Skin epidermis (tissue), 12 donors: ENCODE data around the gene CCDC167.
A peak's percentile ranks its signal among the peaks of the same experiment; 100 is the strongest.

Experiments used
- H3K27ac ChIP-seq, 21 experiments: fragments of 200-600 bp; sonication (generic) in 11 of 21; one replicate each; pipeline ENCODE4 v1.5.0; 2020; ENCODE audit warnings: mild to moderate bottlenecking in 3 of 21, inconsistent platforms in 2 of 21, moderate library complexity in 2 of 21
- H3K4me3 ChIP-seq, 7 experiments: fragments of 200-600 bp; sonication (generic) in 2 of 7; one replicate each; pipeline ENCODE4 v1.5.0; 2020; ENCODE audit warnings: inconsistent platforms in 2 of 7, mild to moderate bottlenecking in 2 of 7, moderate library complexity in 1 of 7

CCDC167 gene

DNA sequence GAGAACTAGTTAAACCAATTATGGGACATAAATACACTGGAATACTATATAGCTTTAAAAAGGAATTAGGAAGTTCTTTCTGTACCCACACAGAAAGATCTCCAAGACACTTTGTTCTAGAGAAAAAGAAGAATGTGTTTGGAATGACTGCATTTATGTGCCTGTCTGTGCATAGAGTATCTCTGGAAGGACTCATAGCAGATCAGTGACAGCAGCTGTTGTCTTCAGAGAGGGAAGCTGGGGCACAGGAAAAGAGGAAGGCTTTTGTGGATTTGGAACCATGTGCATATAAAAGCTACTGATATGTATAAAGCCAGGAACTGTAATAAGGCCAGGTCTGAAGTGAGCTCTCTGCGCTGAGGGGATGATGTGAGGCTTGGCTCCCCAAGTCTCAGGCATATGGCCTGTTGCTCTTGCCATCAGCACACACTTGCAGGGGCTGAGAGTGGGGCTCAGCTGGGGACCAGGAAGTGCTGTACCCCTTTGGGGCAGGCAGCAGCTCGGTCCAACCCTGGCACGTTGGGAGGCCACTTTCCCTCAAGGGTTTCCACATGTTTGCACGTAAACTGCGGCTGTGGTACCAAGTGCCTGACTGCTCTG, 31.8 kb upstream of the CCDC167 start:
- no peak overlapping the region for H3K27ac ChIP-seq

DNA sequence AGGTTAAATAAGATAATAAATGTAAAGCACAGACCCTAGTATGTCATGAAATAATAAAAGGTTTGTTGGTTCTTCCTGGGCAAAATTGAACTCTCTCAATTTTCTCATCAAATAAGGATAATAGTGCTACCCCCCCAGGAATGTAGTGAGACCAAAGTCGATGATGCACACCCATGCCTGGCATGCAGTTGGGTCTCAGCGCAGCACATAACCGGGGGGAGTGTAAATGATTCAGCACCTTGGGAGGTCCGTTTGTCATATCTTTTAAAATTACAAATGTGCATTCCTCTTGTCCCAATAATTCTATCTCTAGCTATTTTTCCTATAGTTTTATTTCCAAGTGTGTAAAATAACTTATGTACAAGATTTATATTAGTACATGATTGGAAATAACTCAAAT, 31.3 kb upstream of the CCDC167 start:
- Histone ChIP-seq H3K4me3 (no peak overlapping the region), H3K27ac (no peak overlapping the region)

More for the DNA sequence above, 31.8 kb upstream of the CCDC167 start:
- H3K4me3 ChIP-seq, result no peak overlapping the region

DNA sequence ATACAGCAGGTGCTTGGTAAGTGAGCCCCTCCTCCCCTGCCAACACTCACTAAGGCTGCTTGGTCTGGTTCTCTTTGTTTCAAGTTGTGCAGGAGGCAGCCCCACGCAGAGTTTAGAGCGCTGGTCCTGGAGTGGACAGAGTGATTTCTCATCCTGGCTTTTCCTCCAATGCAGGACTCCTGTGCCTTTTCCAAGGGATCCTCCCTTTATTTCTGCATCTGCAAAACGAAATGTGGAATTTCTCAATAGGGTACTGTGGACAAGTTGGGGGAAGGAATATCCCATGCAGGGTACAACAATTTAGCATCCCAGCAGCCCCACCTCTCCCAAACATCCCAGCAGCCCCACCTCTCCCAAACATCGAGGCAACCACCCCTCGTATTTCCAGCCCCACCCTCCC, 30.6 kb upstream of the CCDC167 start:
- no peak overlapping the region for H3K27ac ChIP-seq
- no peak overlapping the region for H3K4me3 ChIP-seq

DNA sequence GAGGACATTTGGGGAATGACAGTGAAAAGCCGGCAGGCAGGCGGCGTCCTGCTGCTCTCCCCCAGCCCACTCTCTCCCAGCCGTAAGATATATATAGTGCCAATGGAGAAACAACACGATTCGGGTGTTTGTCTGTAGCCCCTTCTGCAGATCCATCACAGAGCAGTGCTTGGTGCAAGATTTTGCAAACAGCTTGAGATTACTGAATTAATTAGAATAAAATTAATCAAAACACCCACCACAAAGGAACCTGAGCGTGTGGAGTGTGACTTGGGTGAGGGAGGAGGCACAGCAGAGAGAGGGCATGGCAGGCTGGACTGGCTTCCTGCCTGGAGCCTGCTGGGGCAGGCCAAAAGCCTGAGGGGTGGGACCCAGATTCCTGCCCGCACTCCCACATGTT, 28.8 kb upstream of the CCDC167 start:
- Histone ChIP-seq H3K27ac (no peak overlapping the region), H3K4me3 (no peak overlapping the region)

DNA sequence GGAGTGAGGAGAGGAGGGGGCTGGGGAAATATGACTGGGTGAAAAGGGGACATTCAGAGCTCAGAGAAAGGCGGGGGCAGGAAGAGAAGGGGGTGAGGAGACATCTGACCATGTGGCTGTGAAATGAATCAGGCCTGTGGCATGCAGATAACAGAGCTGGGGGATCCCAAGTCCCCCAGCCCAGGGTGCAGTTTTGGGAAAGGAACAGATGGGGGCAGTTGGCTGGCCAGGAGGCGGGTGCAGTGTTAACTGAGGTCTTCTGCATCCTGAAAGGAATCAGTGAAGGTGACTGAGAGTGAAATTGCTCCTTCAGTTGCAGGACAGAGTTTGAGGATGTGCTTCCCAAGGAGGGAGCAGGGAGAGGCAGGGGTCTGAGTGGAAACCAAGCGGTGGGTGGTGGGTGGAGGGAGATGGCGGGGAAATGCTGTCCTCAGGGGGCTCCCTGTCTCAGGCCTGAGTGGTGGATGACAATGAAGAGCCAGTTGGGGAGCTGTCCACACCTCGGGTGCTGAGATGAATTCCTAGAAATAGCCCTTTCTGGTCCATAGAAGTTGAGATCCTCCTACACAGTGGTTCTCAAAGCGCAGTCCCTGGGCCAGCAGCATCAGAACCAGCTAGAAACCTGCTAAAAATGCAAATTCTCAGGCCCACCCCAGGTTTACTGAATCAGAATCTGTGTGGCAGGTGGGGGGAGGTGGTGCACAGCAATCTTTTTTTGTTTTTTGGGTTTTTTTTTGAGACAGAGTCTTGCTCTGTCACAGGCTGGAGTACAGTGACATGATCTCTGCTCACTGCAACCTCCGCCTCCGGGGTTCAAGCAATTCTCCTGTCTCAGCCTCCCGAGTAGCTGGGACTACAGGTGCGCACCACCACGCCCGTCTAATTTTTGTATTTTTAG, 26.0 kb upstream of the CCDC167 start:
- no peak overlapping the region for H3K27ac ChIP-seq

DNA sequence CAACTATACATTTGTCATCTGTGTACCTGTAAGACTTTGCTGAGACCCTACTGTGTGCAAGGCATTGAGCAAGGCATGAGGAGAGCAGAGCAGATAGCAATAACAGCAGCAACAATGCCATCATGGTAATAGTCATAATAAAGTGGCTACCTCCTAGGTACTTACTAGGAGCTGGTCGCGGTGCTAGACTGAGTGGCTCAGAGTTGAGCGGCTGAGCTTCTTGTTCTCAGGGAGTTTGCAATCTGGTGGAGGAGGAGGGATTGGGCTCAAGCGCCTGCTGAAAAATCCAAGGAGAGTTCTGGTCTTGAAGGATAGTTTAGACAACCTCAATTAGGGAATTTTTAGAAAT, 25.3 kb upstream of the CCDC167 start:
- no peak overlapping the region for H3K27ac ChIP-seq
- no peak overlapping the region for H3K4me3 ChIP-seq

More for the DNA sequence above, 26.0 kb upstream of the CCDC167 start:
- H3K4me3 ChIP-seq, result no peak overlapping the region

DNA sequence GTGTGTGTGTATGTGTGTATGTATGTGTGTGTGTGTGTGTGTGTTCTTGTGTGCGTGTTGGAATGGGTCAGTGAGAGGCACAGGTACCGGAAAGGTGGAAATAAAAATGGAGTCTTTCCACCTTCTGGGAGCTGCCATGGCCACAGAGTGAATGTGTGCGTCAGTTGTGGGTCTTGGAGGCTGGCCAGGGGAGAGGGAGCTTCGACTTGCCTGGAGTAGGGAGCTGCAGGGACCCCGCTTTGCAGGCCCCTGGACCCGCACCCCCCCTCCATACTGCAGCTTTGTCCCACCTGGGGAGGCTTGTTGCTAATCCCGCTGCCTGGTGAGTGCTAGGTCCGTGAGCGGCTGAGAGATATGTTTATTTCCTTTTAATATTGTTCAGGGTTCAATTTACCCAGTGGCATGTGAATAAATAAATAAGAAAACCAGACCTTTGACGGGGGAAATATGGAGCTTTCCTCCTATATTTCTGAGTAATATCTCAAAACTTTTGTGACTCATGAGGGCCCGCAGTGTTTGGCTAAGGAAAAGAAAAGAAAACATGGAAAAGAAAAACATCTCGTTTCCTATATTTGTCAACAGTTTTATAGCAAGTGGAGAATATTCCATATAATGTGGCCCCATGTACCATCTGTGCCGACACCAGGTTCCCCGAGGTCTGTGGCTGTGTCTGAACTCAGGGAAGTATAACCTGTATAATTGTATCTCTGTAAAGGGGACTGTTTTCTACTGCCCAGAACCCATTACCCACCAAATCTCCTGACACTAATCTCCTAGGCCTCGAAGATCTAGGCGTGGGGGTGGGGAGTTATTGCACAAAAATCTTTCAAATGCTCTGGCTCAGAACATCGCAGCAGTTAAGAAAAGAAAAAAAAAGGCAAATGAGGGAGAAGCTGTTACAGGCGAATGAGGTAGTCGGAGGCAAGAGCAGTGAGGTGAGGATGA, 24.6 kb upstream of the CCDC167 start:
- Histone ChIP-seq H3K4me3 (no peak overlapping the region), H3K27ac (no peak overlapping the region)

DNA sequence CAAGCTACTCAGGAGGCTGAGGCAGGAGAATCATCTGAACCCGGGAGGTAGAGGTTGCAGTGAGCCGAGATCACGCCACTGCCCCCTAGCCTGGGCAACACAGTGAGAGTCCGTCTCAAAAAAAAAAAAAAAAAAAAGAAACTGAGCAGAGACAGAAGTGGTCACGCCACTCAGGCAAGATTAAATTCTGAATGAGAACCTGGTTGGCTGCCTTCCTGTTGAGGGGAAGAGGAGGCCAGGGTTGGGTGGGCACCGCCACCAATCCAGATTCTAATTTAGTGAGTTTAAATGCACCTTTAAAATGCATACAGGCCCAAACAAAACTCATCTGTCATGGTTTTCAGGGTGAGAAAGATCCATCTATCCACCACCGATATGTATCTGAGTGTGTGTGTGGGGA, 23.7 kb upstream of the CCDC167 start:
- no peak overlapping the region for H3K27ac ChIP-seq
- no peak overlapping the region for H3K4me3 ChIP-seq

DNA sequence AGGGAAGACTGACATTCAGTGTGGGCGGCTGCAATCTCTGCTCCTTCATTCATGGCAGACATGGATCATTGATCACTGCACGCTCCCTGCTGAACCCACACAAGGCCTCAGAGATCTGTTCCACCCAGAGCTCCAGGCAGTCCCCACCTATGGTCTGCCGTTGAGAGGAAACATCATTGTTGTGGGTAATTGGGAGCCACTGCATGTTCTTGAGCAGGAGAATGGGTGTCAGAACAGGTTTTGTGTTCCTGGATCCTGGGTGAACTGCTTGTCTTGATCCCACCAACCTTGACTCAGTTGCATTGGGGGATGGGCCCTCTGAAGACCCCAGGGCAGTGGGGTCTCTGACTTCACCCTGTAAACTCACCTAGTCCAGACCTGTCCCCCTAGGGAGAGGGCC, 23.1 kb upstream of the CCDC167 start:
- no peak overlapping the region for H3K27ac ChIP-seq
- H3K4me3 ChIP-seq, result no peak overlapping the region

DNA sequence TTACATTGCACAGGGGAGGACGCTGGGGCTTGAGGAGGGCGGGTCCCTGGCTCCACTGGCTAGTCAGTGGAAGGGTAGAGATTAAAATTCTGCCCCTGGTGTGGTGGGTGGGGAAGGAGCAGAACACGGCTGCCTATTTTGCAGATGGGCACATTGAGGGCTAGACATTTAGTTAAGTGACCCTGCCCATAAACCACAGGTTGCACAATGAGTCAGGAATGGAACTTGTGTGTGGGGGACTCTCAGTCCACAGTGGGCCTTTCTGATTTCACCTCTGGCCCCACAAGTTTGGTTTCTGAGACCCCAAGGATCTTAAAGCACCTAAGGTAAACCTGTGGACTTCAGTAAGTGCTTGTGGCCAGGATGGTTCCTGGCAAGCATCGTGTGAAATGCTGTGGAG, 22.0 kb upstream of the CCDC167 start:
- Histone ChIP-seq H3K4me3 (no peak overlapping the region), H3K27ac (no peak overlapping the region)

DNA sequence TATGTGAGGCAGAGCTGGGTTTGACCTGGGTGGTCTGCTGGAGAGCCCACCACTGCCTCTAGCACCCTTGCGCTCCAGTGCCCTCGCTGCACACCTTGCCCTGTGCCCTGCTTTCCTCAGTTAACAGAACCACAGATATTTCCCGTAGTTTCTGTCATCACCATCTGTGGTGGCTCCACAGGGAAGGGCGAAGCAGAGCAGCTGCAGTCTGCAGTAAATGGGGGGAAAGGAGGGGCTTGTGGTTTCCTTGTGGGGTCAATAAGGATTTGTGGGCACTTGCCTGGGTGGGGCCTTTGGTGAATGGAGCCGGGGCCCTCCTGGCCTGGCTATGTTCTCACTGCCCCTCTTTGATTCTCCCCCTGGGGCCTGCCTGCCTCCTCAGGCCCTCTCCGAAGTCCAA, 21.2 kb upstream of the CCDC167 start:
- Histone ChIP-seq H3K27ac (peak overlapping the region in 1 of 21 experiments; percentile 23), H3K4me3 (no peak overlapping the region)

DNA sequence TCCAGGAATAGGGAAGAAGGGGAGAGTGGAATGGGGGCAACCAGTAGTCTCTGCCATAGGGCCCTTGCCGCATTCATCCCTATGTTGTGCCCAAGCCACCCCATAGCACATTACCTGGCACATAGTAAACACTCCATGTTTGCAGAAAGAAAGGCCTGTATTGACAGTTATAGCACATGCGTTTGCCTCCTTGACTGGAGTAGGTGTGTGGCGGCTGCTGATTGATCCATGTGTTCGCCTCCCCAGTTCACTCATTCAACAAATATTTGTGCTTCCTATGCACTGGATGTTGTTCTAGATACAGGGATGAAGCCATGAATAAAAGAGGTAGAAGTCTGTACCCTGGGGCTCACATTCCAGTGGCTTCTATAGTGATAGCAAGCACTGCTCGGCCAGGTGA, 19.8 kb upstream of the CCDC167 start:
- H3K4me3 ChIP-seq, result no peak overlapping the region
- no peak overlapping the region for H3K27ac ChIP-seq

DNA sequence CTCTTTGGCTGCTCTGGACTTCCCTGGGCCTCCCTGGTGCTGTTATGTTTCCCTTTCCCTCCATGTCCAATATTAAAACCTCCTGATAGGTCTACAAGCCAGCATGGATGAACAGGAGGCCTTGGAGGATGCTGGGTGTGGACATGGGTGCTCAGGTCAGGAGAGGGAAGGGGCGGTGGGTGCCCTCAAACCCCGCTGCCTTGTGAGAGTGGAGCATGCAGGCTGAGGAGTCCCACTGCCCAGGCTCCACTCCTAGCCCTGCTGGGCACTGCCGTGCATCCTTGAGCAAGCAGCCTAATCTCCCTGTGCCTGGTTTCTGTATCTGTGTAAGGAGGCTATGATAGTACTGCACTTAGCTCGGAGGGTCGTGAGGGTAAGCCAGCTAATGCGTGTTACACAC, 18.4 kb upstream of the CCDC167 start:
- Histone ChIP-seq H3K27ac (peak overlapping the region in 11 of 21 experiments; percentile 17 to 98 (median 71)), H3K4me3 (peak overlapping the region in 2 of 7 experiments; percentile 10 to 14)

DNA sequence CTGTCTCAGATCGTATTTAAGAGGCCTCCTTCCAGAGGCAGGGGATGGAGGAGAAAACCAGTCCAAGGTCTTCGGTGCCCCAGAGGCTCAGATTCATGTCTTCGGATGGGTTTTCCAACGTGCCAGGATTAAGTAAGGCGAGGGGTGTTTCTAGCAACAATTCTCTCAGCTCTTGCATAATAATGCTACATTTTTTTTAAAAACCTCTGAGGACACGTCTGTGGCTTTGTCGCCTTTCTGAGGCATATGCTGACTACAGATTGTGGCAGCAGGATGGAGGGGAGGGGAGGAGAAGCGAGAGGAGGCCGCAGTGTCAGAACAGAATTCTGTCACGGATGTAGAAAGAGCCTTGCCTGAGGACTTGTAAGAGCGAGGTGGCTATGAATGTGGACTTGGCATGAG, 17.7 kb upstream of the CCDC167 start:
- Histone ChIP-seq H3K27ac (peak overlapping the region in 14 of 21 experiments; percentile 18 to 98 (median 73)), H3K4me3 (peak overlapping the region in 5 of 7 experiments; percentile 2 to 22 (median 16))

DNA sequence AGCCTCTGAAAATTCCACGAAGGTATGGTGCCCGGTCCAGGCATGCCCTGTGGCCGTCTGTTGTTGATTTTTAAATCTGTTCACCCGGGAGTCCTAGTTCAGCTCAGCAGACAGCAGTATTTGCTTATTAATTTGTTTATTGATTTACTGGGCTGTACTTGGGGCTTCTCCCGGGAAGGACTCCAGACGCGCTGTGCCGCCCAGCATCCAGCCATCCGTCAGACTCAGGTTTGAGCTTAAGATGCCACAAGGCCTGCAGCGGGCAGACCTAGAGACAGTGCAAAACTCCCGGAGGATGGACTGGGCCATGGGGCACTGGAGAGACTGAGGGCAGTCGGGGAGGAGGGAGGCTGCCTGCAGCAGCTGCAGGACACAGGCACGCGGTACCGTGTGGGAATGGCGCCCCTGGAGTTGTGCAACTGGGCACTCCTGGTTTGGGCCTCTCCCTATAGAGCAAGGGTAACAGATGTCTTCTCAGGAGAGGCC, 17.3 kb upstream of the CCDC167 start:
- H3K27ac ChIP-seq, result peak overlapping the region in 15 of 21 experiments; percentile 18 to 98 (median 72)
- H3K4me3 ChIP-seq, result peak overlapping the region in 5 of 7 experiments; percentile 2 to 22 (median 16)

DNA sequence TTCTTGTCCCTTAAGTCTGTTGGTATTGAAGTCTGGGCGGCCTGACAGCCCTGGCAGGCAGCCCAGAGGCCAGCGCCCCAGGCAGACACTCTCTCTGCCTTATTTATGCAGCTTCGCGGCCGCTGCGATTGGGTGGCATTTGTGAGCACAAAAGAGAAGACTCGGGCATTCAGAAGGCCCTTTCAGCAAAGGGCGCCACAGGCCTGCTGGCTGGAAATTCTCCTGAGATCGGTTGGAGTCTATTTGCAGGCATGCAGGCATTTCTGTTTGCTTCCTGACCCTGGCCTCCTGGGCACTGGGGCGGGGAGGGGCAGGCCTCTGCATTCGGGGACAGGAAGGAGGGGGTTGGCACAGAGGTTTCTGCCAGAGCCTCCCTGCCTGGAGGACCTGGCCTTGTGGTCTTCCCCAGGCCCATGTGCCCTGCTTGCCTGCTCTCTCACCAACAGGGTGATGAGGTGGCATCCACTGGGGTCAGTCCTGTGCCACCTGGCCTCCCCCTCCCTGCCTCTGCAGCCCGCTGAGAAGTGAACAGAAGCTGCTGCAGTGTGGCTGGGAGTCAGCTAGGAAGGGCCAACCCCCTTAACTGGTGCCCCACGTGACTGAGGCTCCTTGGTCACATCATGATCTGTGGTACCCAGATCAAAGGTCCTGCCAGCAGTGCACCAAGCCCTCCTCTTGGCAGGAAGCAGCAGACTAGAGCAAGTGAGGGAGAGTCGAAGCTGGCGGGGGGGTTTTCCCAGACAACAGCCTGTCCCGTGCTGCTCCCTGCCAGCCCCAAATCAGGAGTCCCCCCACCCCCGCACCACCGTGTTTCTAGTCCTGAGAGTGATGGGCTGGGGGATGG, 16.6 kb upstream of the CCDC167 start:
- peak overlapping the region in 5 of 7 experiments; percentile 2 to 22 (median 16) for H3K4me3 ChIP-seq

DNA sequence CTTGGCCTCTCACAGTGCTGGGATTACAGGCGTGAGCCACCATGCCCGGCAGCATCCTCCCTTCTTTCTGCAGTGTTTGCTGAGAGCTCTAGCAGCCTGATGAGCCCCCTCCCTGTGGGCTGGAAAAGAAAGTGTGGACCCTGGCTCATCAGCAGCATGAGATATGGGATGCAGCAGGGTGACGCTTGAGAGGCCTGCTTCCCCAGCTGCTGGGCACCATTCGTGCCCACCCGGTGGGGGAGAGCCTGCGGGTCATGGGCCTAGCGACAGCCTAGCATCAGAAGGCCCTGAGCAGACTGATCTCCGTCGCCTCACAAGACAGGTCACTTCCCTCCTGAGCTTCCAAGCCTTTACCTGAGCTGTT, 16.0 kb upstream of the CCDC167 start:
- peak overlapping the region in 2 of 7 experiments; percentile 2 to 22 for H3K4me3 ChIP-seq

More for the DNA sequence above, 16.6 kb upstream of the CCDC167 start:
- peak overlapping the region in 18 of 21 experiments; percentile 12 to 98 (median 71) for H3K27ac ChIP-seq

DNA sequence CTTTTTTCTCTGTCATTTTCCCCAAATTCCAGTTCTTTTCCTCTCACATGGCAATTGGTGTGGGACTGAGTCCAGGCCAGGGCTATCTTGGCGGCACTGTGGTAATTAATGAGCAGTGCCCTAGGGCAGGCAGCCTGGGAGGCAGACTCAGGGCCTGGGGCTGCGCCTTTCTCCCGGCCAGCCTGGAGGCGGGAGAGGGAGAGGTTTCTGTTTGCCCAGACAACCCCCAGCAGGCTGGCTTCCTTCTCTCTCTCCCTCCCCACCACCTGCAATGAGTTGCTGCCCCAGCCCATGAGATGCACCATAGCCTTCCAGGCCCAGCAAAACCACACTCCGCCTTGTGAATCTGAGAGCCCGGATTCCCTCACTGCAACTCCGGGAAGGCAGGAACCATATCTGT, 15.1 kb upstream of the CCDC167 start:
- Histone ChIP-seq H3K4me3 (no peak overlapping the region), H3K27ac (peak overlapping the region in 12 of 21 experiments; percentile 8 to 98 (median 68))

More for the DNA sequence above, 16.0 kb upstream of the CCDC167 start:
- peak overlapping the region in 17 of 21 experiments; percentile 12 to 98 (median 71) for H3K27ac ChIP-seq

DNA sequence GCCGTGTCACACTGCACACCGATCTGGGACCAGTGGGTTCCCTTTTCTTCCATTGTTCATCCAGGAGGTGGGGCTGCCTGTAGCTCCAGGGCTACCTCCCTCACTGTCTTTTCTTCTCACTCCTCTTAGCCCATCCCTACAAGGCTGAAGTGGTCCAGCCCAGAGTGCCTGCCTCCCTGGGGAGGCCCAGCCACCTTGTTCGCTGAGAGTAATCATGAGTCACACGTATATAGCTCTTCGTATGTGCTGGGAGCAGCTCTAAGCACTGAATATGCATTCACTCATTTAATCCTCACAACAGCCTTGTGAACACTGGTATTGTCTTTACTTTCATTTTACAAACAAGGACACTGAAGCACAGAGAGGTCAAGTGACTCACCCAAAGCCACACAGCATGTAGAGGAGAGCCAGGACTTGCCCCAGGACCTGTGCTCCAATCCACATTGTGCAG, 14.7 kb upstream of the CCDC167 start:
- Histone ChIP-seq H3K4me3 (no peak overlapping the region), H3K27ac (peak overlapping the region in 10 of 21 experiments; percentile 28 to 98 (median 82))
